RPMI7951 (cell line): Measurements from ENCODE around the gene MYADM. TPM values are rescaled to one million over a fixed set of nuclear protein-coding genes. Genes with fewer than 3 reads are reported as not detected.

Experiments used
- DNase-seq: peaks from one replicate; pipeline ENCODE4 v3.0.0-alpha.2; 2012; ENCODE audit warnings: low read depth
- total RNA-seq: library from RNA; depleted of rRNA; stranded (reverse); fragments of >200 nt; shearing (Covaris generic); gene quantifications from 2 replicates; pipeline ENCODE4 v1.2.3, GENCODE V29; 2014

MYADM gene
- total RNA-seq, 1 experiment from 2014 or later: 43.0 TPM

GRCh38 chr19:53885036-53885435 lies 17.4 kb downstream of the MYADM start:
- DNase-seq: no peak

- no peak for DNase-seq
Observed at GRCh38 chr19:53892301-53892980, 24.8 kb downstream of the MYADM start.

GRCh38 chr19:53892981-53893325 lies 25.3 kb downstream of the MYADM start:
- DNase-seq: no peak

GRCh38 chr19:53894707-53895106 lies 27.0 kb downstream of the MYADM start:
- DNase-seq: no peak

- DNase-seq: no peak
Observed at GRCh38 chr19:53896682-53897081, 29.0 kb downstream of the MYADM start.

- DNase-seq: no peak
Observed at GRCh38 chr19:53897459-53897858, 29.8 kb downstream of the MYADM start.

- DNase-seq: no peak
Observed at GRCh38 chr19:53898166-53898565, 30.5 kb downstream of the MYADM start.

GRCh38 chr19:53898636-53899341 lies 31.1 kb downstream of the MYADM start:
- no peak for DNase-seq

GRCh38 chr19:53900191-53900860 lies 32.6 kb downstream of the MYADM start:
- DNase-seq: no peak

- peak; percentile 52 for DNase-seq
Observed at GRCh38 chr19:53903055-53903680, 35.5 kb downstream of the MYADM start.

GRCh38 chr19:53904909-53905308 lies 37.2 kb downstream of the MYADM start:
- DNase-seq: no peak

- no peak for DNase-seq
Observed at GRCh38 chr19:53905787-53906186, 38.1 kb downstream of the MYADM start.

- peak; percentile 14 for DNase-seq
Observed at GRCh38 chr19:53906211-53907192, 38.8 kb downstream of the MYADM start.

- DNase-seq: no peak
Observed at GRCh38 chr19:53907193-53907581, 39.5 kb downstream of the MYADM start.

- no peak for DNase-seq
Observed at GRCh38 chr19:53907690-53908089, 40.0 kb downstream of the MYADM start.

GRCh38 chr19:53908106-53908934 lies 40.6 kb downstream of the MYADM start:
- peak; percentile 53 for DNase-seq

GRCh38 chr19:53908935-53909415 lies 41.3 kb downstream of the MYADM start, which contains the start of gene CACNG7:
Gene CACNG7 (plus strand): TSS chr19:53909278. CDS start chr19:53912832, 3,554 bp downstream.
- no peak for DNase-seq

- DNase-seq: no peak
Observed at GRCh38 chr19:53909471-53910169, 41.9 kb downstream of the MYADM start.

GRCh38 chr19:53910170-53910518 lies 42.5 kb downstream of the MYADM start:
- DNase-seq: no peak

GRCh38 chr19:53912653-53913052 lies 45.0 kb downstream of the MYADM start:
- no peak for DNase-seq
